ENCODE results near the gene PAPPA.

PAPPA gene

GRCh38 chr9:116243708-116244107 lies 90.1 kb downstream of the PAPPA start:
- no peak overlapping the region for H2AFZ ChIP-seq (ENCODE audit: low read length)
- no peak overlapping the region for H3K9ac ChIP-seq (ENCODE audit: low read depth, low read length, poor library complexity, severe bottlenecking)
- no peaks in the 10 kb centered on the region for H3K4me1 ChIP-seq (ENCODE audit: insufficient read depth, low read length, poor library complexity, severe bottlenecking)
- H3F3A ChIP-seq (ENCODE audit: low read depth): no peaks in the 10 kb centered on the region
- H3K4me2 ChIP-seq (ENCODE audit: low read depth, low read length, poor library complexity, severe bottlenecking): no peak overlapping the region
- H3K36me3 ChIP-seq (ENCODE audit: insufficient read depth, low read length): no peaks in the 10 kb centered on the region
- H3K4me3 ChIP-seq (ENCODE audit: low read length, poor library complexity, severe bottlenecking): no peak overlapping the region
- no peaks in the 10 kb centered on the region for H3K79me2 ChIP-seq (ENCODE audit: insufficient read depth, low read length)
- no peaks in the 10 kb centered on the region for H3K9me3 ChIP-seq (ENCODE audit: insufficient read depth, low read depth, low read length)
- no peaks in the 10 kb centered on the region for H3K9me2 ChIP-seq (replicated peaks; ENCODE audit: low read depth, low read length)
- no peaks in the 10 kb centered on the region for H3K27me3 ChIP-seq (ENCODE audit: insufficient read depth, low read length, poor library complexity, severe bottlenecking)
- TF ChIP-seq EZH2phosphoT487 (IDR thresholded peaks at IDR 0.05; ENCODE audit: borderline replicate concordance): no peak
- no peak for TF ChIP-seq CTCF (conservative IDR thresholded peaks at IDR 0.05; ENCODE audit: low read length)
- H4K20me1 ChIP-seq (ENCODE audit: insufficient read depth, low read length, poor library complexity, severe bottlenecking): no peaks in the 10 kb centered on the region

- Histone ChIP-seq H3K9me3 (ENCODE audit: insufficient read depth, low read depth, low read length) (no peaks in the 10 kb centered on the region), H3K9me2 (replicated peaks; ENCODE audit: low read depth, low read length) (no peaks in the 10 kb centered on the region), H3K27me3 (ENCODE audit: insufficient read depth, low read length, poor library complexity, severe bottlenecking) (no peaks in the 10 kb centered on the region), H3K9ac (ENCODE audit: low read depth, low read length, poor library complexity, severe bottlenecking) (no peak overlapping the region), H3K36me3 (ENCODE audit: insufficient read depth, low read length) (no peaks in the 10 kb centered on the region), H4K20me1 (ENCODE audit: insufficient read depth, low read length, poor library complexity, severe bottlenecking) (no peaks in the 10 kb centered on the region), H3K4me2 (ENCODE audit: low read depth, low read length, poor library complexity, severe bottlenecking) (no peak overlapping the region), H3K4me1 (ENCODE audit: insufficient read depth, low read length, poor library complexity, severe bottlenecking) (no peaks in the 10 kb centered on the region), H3F3A (ENCODE audit: low read depth) (no peaks in the 10 kb centered on the region), H3K79me2 (ENCODE audit: insufficient read depth, low read length) (no peaks in the 10 kb centered on the region), H3K4me3 (ENCODE audit: low read length, poor library complexity, severe bottlenecking) (no peak overlapping the region), H2AFZ (ENCODE audit: low read length) (no peak overlapping the region)
- TF ChIP-seq EZH2phosphoT487 (IDR thresholded peaks at IDR 0.05; ENCODE audit: borderline replicate concordance): no peak
- TF ChIP-seq CTCF (conservative IDR thresholded peaks at IDR 0.05; ENCODE audit: low read length): no peak
These were observed 93.7 kb downstream of the PAPPA start for GRCh38 chr9:116247284-116247683.

- H3K4me3 ChIP-seq (ENCODE audit: low read length, poor library complexity, severe bottlenecking): no peak overlapping the region
- H3K4me1 ChIP-seq (ENCODE audit: insufficient read depth, low read length, poor library complexity, severe bottlenecking): no peaks in the 10 kb centered on the region
- no peaks in the 10 kb centered on the region for H3K79me2 ChIP-seq (ENCODE audit: insufficient read depth, low read length)
- no peak overlapping the region for H3K9ac ChIP-seq (ENCODE audit: low read depth, low read length, poor library complexity, severe bottlenecking)
- H2AFZ ChIP-seq (ENCODE audit: low read length): no peak overlapping the region
- H3K9me2 ChIP-seq (replicated peaks; ENCODE audit: low read depth, low read length): no peaks in the 10 kb centered on the region
- no peak for TF ChIP-seq EZH2phosphoT487 (IDR thresholded peaks at IDR 0.05; ENCODE audit: borderline replicate concordance)
- TF ChIP-seq CTCF (conservative IDR thresholded peaks at IDR 0.05; ENCODE audit: low read length): no peak
- no peaks in the 10 kb centered on the region for H3K36me3 ChIP-seq (ENCODE audit: insufficient read depth, low read length)
- no peaks in the 10 kb centered on the region for H3K9me3 ChIP-seq (ENCODE audit: insufficient read depth, low read depth, low read length)
- no peak overlapping the region for H3K4me2 ChIP-seq (ENCODE audit: low read depth, low read length, poor library complexity, severe bottlenecking)
- H3K27me3 ChIP-seq (ENCODE audit: insufficient read depth, low read length, poor library complexity, severe bottlenecking): no peaks in the 10 kb centered on the region
- H3F3A ChIP-seq (ENCODE audit: low read depth): no peaks in the 10 kb centered on the region
- no peaks in the 10 kb centered on the region for H4K20me1 ChIP-seq (ENCODE audit: insufficient read depth, low read length, poor library complexity, severe bottlenecking)
These were observed 94.3 kb downstream of the PAPPA start for GRCh38 chr9:116247791-116248374.
